Mesothelial cell of epicardium (in vitro differentiated cells): Measurements from ENCODE around the gene ANO1. TPM values are rescaled to one million over a fixed set of nuclear protein-coding genes. Genes with fewer than 3 reads are reported as not detected.

Experiments used
- DNase-seq, 2 experiments: peaks; one replicate each; pipeline ENCODE4 v3.0.0; 2021; ENCODE audit warnings: low spot score in 2 of 2; ENCODE audit not compliant: unreplicated experiment in 2 of 2
- H3K27ac Mint-ChIP-seq: 2 replicates; pipeline ENCODE4 v1.8.0; 2021; ENCODE audit warnings: mixed read lengths
- H3K27me3 Mint-ChIP-seq: 2 replicates; pipeline ENCODE4 v1.8.0; 2021; ENCODE audit warnings: low read depth, mixed read lengths
- H3K36me3 Mint-ChIP-seq: 2 replicates; pipeline ENCODE4 v1.8.0; 2021; ENCODE audit warnings: mixed read lengths
- H3K4me1 Mint-ChIP-seq: 2 replicates; pipeline ENCODE4 v1.8.0; 2021; ENCODE audit warnings: mixed read lengths
- H3K4me3 Mint-ChIP-seq: 2 replicates; pipeline ENCODE4 v1.8.0; 2021; ENCODE audit warnings: mild to moderate bottlenecking, moderate library complexity, mixed read lengths
- H3K9me3 Mint-ChIP-seq: 2 replicates; pipeline ENCODE4 v1.8.0; 2021; ENCODE audit warnings: mixed read lengths
- total RNA-seq: library from RNA; stranded (reverse); gene quantifications from 3 replicates; pipeline ENCODE4 v1.2.1, GENCODE V29; 2021
- TF ChIP-seq, protein P1 (sequence below): fragments of 200-600 bp; sonication (generic); IDR thresholded peaks from one replicate; pipeline ENCODE4 v1.5.0; 2021; ENCODE audit warnings: antibody characterized with exemption; ENCODE audit not compliant: unreplicated experiment

The ANO1 gene
- total RNA-seq, 1 donor from 2014 or later: 37.2 TPM

DNA sequence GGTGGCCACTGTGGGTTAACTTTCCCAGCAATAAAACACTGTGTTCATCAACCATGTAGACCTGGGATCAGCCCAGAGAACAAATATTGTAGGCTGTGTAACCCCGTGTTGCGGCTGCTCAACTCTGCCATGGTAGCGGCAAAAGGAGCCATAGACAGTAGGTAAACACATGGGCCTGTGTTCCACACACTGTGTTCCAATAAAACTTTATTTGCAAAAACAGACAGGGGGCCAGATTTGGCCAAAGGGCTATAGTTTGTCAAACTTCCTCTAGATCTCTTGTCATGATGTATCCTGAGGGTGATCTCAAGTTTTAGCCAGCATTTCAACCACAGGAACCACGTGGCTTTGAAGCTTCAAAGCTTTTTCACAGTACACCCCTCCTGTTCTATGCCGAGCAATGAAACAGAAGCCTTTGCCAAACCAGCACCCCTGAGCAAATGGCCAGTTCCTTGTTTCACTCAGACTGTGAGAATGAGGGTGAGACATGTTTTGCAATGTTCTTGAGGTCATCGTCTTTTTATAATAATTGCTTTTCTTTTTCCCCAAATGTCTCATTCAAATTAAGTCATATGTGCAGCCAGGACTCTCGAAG, 75.1 kb downstream of the ANO1 start:
- Mint-ChIP-seq H3K27ac (no peak overlapping the region), H3K4me3 (no peak overlapping the region), H3K9me3 (no peaks in the 10 kb centered on the region), H3K27me3 (peaks cover 2% of the 10 kb centered on the region), H3K4me1 (no peaks in the 10 kb centered on the region), H3K36me3 (peaks cover 2% of the 10 kb centered on the region)
- DNase-seq: no peak
- TF ChIP-seq, protein P1, sequence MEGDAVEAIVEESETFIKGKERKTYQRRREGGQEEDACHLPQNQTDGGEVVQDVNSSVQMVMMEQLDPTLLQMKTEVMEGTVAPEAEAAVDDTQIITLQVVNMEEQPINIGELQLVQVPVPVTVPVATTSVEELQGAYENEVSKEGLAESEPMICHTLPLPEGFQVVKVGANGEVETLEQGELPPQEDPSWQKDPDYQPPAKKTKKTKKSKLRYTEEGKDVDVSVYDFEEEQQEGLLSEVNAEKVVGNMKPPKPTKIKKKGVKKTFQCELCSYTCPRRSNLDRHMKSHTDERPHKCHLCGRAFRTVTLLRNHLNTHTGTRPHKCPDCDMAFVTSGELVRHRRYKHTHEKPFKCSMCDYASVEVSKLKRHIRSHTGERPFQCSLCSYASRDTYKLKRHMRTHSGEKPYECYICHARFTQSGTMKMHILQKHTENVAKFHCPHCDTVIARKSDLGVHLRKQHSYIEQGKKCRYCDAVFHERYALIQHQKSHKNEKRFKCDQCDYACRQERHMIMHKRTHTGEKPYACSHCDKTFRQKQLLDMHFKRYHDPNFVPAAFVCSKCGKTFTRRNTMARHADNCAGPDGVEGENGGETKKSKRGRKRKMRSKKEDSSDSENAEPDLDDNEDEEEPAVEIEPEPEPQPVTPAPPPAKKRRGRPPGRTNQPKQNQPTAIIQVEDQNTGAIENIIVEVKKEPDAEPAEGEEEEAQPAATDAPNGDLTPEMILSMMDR: no peak

DNA sequence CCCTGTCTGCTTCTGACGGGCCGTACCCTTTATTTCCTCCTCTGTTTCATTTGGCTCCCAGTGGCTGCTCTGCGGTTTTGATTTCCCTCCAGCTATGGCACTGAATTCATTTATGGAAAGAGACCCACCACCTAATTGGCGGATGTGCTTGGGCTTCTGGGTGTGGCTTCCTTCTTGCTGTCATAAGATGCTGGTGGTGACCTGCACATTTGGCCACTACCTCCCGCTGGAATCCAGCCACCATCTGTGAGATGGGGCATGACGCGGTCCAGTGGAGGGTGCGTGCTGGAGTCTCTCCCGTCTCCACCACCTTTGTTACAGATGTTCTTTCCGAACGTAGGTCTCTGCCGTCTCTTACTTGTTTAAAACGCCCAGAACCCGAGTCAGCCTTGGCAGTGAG, 77.3 kb downstream of the ANO1 start:
- H3K27me3 Mint-ChIP-seq: no peaks in the 10 kb centered on the region
- DNase-seq: no peak
- H3K36me3 Mint-ChIP-seq: peaks cover 2% of the 10 kb centered on the region
- no peaks in the 10 kb centered on the region for H3K9me3 Mint-ChIP-seq
- no peaks in the 10 kb centered on the region for H3K4me1 Mint-ChIP-seq
- TF ChIP-seq, protein P1: no peak
- no peak overlapping the region for H3K4me3 Mint-ChIP-seq
- H3K27ac Mint-ChIP-seq: no peak overlapping the region

DNA sequence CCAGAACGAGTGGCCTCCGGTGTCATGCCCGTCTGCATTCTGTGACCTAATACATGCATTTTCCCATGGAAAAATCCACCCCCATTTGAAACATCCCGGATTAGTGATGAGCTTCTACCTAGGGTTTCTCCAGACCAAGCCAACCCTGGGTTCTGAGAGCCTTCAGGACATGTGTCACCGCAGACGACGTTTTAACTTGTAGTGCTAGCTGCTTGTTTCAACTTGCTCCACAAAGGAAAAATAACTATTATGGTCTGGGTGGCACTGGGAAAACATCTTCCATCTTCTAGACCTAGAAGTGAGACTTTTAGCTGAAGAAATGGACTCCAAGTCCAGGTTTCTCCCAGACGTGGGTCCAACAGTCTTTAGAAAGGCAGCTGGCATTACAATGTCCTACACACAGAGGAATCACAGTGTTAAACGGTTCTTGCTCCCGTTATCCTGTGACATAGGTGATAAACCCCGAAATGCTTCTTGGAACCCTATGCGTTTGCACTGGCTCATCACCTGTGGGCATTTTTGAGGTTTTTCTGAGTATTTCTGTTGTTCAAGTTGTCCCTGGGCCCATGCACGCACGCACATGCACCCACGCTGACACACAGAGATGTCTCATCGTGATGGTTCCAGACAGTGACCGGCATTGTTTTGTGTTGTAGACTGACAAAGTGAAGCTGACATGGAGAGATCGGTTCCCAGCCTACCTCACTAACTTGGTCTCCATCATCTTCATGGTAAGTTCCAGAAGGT, 78.3 kb downstream of the ANO1 start:
- Mint-ChIP-seq H3K27me3 (no peaks in the 10 kb centered on the region), H3K27ac (no peak overlapping the region), H3K36me3 (peaks cover 2% of the 10 kb centered on the region), H3K4me3 (no peak overlapping the region), H3K4me1 (no peaks in the 10 kb centered on the region), H3K9me3 (no peaks in the 10 kb centered on the region)
- TF ChIP-seq, protein P1: no peak
- no peak for DNase-seq

DNA sequence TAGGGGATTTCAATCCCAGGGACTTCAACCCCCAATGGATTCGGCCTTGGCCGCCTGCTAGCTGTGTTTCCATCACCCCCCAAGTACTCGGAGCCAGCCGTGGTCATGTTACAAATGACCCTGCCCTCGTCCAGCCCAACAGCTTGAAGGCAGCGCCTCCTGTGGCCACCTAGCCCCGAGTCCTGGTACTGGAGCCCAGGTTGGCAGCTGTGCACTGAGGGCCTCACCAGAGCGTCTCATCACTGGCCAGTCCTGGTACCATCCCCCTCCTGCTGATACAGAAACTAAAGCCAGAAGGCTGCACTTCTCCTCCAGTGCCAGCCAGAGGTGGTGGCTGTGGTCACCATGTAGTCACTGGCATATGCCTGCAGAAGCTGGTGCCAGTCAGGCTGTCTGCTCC, 80.1 kb downstream of the ANO1 start:
- Mint-ChIP-seq H3K27me3 (peaks cover 1% of the 10 kb centered on the region), H3K9me3 (no peaks in the 10 kb centered on the region), H3K4me1 (peaks cover 1% of the 10 kb centered on the region), H3K36me3 (no peaks in the 10 kb centered on the region), H3K27ac (no peak overlapping the region), H3K4me3 (no peak overlapping the region)
- TF ChIP-seq, protein P1: no peak
- no peak for DNase-seq

DNA sequence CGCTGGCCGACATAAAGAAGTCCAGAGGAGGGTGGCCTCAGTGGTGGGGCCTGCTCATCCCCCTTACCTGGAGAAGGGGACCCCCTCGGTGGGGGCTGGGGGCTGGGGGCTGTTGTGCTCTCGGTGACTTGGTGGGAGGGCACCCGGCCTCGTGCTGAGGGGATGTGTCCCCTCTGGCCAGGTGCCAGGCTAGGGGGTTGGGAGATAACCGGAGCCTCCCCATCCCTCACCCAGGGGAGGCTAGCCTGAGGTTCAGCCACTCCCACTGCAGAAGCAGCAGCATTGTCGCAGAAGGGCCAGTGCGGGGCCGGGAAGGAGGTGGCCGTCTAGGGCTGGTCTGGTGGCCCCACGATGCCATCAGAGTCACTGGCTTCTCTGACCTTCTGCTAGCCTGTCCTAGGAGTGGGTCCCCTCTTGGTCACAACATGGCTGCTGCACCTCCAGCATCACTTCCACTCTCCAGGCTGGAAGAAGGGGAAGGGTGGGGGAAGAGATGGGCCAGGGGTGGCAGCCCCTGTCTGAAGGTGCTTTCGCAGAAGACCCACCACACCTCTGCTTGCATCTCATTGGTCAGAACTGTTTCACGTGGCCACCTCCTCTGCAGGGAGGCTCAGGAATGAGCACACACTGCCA, 80.8 kb downstream of the ANO1 start:
- peaks cover 1% of the 10 kb centered on the region for H3K27me3 Mint-ChIP-seq

More for the DNA sequence above, 80.8 kb downstream of the ANO1 start:
- H3K36me3 Mint-ChIP-seq: no peaks in the 10 kb centered on the region
- no peaks in the 10 kb centered on the region for H3K9me3 Mint-ChIP-seq
- DNase-seq: no peak
- no peak overlapping the region for H3K4me3 Mint-ChIP-seq
- H3K4me1 Mint-ChIP-seq: peaks cover 3% of the 10 kb centered on the region
- TF ChIP-seq, protein P1: no peak
- no peak overlapping the region for H3K27ac Mint-ChIP-seq
